Endometrial microvascular endothelial cells (primary cell): ENCODE data around the gene STAU1. TPM values are rescaled to one million over a fixed set of nuclear protein-coding genes. Genes with fewer than 3 reads are reported as not detected.
"Not testable (repeated sequence)": the region's sequence is repeated elsewhere in the genome, so short reads cannot be mapped to it uniquely, and the experiment has no call there.

Experiments
- in situ Hi-C: cut with HindIII; loops from 2 replicates; pipeline ENCODE4 v1.10.0; 2017; ENCODE audit warnings: low sequenced_read_pairs, low pct_unique_long_range_greater_than_20kb; ENCODE audit errors: inconsistent ontology term
- total RNA-seq: library from RNA; depleted of rRNA; stranded (reverse); fragments of >200 nt; gene quantifications from one replicate; pipeline ENCODE4 v1.2.3, GENCODE V29; 2015; ENCODE audit errors: inconsistent ontology term

Gene STAU1
- total RNA-seq, 1 donor from 2014 or later, result 84.0 TPM

DNA sequence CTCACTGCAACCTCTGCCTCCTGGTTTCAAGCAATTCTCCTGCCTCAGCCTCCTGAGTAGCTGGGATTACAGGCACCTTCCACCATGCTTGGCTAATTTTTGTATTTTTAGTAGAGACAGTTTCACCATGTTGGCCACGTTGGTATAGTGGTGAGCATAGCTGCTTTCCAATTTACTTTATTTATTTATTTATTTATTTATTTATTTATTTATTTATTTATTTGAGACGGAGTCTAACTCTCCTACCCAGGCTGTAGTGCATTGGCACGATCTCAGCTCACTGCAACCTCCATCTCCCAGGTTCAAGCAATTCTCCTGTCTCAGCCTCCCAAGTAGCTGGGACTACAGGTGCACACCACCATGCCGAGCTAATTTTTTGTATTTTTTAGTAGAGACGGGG is 87.8 kb downstream of the STAU1 start:
- in situ Hi-C loops, result not testable (repeated sequence)

DNA sequence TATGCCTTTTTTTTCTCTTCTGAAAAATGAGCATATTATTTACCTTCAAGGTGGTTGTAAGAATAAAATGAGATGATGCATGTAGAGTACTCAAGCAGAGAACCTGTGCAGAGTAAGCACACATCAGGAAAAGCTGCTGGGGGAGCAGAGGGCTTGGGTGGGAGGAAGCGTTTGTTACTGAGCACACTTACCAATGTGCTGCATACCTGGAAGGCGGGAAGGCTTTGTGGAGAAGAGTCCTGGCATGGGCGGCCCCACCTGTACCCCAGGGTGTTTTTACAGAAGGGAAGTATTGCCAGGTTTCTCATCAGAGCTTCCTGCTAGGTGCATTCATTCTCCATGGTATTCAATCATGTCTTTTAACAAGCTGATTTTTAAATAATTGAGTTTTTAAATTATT is 89.1 kb downstream of the STAU1 start:
- in situ Hi-C loops, result no loop called here

DNA sequence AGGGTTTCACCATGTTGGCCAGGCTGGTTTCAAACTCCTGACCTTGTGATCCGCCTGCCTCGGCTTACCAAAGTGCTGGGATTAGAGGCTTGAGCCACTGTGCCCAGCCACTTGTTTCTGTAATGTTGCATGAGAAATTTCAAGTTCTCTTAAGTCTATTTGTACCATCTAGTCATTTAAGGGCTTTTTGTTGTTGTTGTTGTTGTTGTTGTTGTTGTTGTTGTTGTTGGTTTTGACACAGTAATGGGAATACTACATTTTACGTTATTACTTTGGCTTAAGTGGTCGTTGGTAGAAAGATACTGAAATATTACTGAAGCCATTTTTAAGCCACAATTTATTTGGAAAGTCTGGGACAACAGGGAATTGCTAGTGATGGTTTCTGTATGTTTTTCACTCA is 90.0 kb downstream of the STAU1 start:
- in situ Hi-C loops, result no loop called here

DNA sequence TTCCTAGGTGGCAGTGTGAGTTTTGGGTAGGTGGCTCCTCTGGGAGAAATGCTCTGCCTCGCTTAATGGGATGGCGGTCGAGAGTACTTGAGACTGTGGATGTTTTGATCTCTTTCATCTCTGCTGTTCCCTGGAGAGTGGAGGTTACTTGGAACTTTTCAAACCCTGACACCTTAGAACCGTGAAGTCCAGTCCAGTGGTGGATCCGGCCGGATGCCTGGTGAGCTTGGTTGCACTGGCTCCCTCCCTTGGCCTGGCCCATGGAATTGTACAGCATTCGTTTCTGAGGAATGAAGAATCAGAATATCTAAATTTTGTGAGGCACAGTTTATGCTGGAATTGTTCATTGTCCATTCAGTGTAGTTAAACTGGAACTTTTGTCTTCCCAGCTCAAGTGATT is 91.0 kb downstream of the STAU1 start:
- in situ Hi-C loops, result no loop called here

DNA sequence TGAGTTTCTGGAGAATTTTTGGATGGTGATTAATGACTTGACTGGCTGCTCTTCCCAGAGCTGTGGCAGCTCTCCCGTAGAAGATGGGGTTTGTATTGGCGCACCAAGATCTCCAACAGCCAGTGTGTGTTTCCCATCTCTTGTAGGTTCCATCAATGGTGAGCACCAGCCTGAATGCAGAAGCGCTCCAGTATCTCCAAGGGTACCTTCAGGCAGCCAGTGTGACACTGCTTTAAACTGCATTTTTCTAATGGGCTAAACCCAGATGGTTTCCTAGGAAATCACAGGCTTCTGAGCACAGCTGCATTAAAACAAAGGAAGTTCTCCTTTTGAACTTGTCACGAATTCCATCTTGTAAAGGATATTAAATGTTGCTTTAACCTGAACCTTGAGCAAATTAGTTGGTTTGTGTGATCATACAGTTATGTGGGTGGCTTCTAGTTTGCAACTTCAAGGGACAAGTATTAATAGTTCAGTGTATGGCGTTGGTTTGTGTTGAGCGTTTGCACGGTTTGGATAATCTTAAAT is 91.9 kb downstream of the STAU1 start:
- in situ Hi-C loops, result no loop called here

DNA sequence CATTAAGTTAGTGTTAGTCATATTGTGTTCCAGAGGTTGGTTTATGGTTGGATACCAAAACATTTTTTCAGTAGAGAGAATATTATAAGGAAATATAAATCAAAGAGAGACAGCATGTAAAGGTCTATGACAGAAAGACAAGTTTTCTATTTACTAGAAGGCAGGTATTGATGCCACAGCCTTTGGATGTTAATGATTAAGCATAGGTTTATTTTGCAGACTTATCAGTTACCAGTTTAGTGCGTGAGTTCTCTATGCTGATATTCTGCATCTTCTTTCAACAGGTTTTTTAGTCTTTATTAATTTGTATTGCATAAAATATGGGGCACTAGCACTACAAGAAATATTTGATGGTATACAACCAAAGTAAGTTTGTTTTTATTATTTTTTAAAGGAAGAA is 96.4 kb downstream of the STAU1 start:
- in situ Hi-C loops, result no loop called here

DNA sequence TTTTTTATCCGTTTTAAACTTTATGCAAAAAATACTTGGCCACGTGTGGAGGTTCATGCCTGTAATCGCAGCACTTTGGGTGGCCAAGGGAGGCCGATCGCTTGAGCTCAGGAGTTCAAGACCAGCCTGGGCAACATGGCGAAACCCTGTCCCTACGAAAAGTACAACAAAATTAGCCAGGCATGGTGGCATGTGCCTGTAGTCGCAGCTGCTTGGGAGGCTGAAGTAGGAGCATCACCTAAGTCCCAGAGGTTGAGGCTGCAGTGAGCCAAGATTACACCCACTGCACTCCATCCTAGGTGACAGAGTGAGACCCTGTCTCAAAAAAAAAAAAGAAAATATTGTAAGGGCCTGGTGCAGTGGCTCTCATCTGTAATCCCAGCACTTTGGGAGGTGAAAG is 97.0 kb downstream of the STAU1 start:
- in situ Hi-C loops, result no loop called here

DNA sequence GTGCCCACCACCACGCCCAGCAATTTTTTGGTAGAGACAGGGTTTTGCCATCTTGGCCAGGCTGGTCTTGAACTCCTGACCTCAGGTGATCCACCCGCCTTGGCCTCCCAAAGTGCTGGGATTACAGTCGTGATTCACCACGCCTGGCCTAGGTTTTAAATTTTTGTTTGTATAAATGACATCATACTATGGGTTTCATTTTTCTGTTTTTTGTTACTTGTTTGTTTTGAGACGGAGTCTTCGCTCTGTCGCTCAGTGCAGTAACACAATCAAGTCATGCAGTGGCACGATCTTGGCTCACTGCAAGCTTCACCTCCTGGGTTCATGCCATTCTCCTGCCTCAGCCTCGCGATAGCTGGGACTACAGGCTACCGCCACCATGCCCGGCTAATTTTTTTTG is 105.8 kb downstream of the STAU1 start:
- in situ Hi-C loops, result not testable (repeated sequence)

DNA sequence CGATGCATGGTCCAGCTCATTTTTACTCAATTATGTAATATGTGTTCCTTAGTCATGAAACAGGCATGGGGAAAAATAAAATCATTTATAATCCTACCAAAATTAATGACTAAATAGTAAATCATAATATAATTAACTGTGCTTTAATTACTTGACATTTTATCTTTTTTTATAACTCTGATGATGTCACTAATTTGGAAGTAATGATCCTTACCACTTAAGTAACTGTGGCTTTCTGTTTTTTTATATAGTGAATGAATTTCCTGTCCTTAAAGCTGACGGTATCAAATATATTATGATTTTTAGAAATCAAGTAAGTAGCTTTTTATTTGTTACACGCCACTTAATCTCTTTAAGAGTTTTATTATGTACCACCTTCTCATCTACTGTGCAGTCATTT is 109.8 kb downstream of the STAU1 start:
- in situ Hi-C loops, result no loop called here

DNA sequence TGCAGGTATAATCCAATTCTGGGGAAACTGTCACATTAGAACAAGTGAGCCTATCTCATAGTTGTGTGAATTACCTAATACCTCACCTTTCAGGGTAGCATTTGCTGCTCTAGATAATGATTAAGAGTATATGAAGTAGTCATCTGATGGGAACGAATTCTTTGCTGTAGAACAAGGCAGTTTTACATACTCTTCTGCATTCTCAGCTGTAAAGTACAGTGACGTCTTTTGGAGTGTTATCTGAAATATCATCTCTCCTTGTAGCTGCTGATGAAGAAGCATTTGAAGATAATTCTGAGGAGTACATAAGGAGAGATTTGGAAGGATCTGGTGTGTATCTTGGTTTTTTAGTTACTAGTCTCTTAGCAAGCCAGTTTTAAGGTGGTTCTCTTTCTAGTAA is 113.6 kb downstream of the STAU1 start:
- in situ Hi-C loops, result no loop called here

Other genes with a start within 250 kb of the STAU1 start
- 189 TPM for gene CSE1L, start 142.0 kb downstream of the STAU1 start, total RNA-seq
- gene DDX27, start 31.1 kb upstream of the STAU1 start, total RNA-seq, result 24.5 TPM
- gene ZNFX1, start 89.7 kb upstream of the STAU1 start, total RNA-seq, result 31.6 TPM